ENCODE measurements around the gene CFL1. TPM values are rescaled to one million over a fixed set of nuclear protein-coding genes. Genes with fewer than 3 reads are reported as not detected.
A peak's percentile ranks its signal among the peaks of the same experiment; 100 is the strongest.

The CFL1 gene
- total and polyA plus RNA-seq, 2 of the 4 experiments (the other 2 are of a cell fraction) = 960 to 2,231 TPM

- Histone ChIP-seq H3K27me3 (ENCODE audit: control insufficient read depth, insufficient read depth, low read length) (no peaks in the 10 kb centered on the region), H2BK20ac (ENCODE audit: low read depth, low read length) (peak within 1 kb of the TSS; percentile 67), H2AK9ac (replicated peaks; ENCODE audit: low read depth, low read length, poor library complexity) (peak within 1 kb of the TSS; percentile 100), H3K4me1 (ENCODE audit: control insufficient read depth, insufficient read depth, low read length) (peaks cover 11% of the 10 kb centered on the region), H3K27ac (ENCODE audit: insufficient read depth, low read length) (peak within 1 kb of the TSS; percentile 97), H4K8ac (ENCODE audit: low read depth in 2 of 2, low read length in 2 of 2) (peak within 1 kb of the TSS; percentile 99), H3K4me2 (ENCODE audit: low read depth, low read length) (peak within 1 kb of the TSS; percentile 89), H3K79me1 (ENCODE audit: low read depth in 1 of 2, low read length in 2 of 2) (peaks cover 6 to 72% of the 10 kb centered on the region in 2 experiments; a peak in 3 of 4 replicates), H3K4me3 (ENCODE audit: insufficient read depth, low read depth, low read length) (peak within 1 kb of the TSS; percentile 95), H3K36me3 (ENCODE audit: control insufficient read depth, insufficient read depth, low read length) (peaks cover 52% of the 10 kb centered on the region), H2BK15ac (ENCODE audit: low read depth, low read length) (peak within 1 kb of the TSS; percentile 93; the same call in 2 of the 3 replicates), H3K14ac (replicated peaks; ENCODE audit: low read depth, low read length) (peak within 1 kb of the TSS; percentile 99), H4K20me1 (ENCODE audit: insufficient read depth, low read length) (peaks cover 39% of the 10 kb centered on the region), H2AK5ac (ENCODE audit: low read depth, low read length) (peak within 1 kb of the TSS; percentile 97), H3K56ac (ENCODE audit: extremely low read depth, insufficient read depth, low read length) (peak within 1 kb of the TSS; percentile 99), H4K91ac (ENCODE audit: insufficient read depth, low read depth, low read length) (peak within 1 kb of the TSS; percentile 98), H3K9me3 (ENCODE audit: control insufficient read depth, insufficient read depth, low read length) (no peaks in the 10 kb centered on the region), H2AFZ (replicated peaks; ENCODE audit: low read length, poor library complexity) (peak within 1 kb of the TSS; percentile 93), H2BK5ac (ENCODE audit: low read depth, low read length, poor library complexity, severe bottlenecking) (peak within 1 kb of the TSS; percentile 90), H3K23ac (ENCODE audit: low read depth, low read length) (peak within 1 kb of the TSS; percentile 98), H2BK120ac (ENCODE audit: low read depth, low read length) (peak within 1 kb of the TSS; percentile 93), H4K5ac (ENCODE audit: low read depth, low read length) (peak within 1 kb of the TSS; percentile 74), H3K18ac (ENCODE audit: low read depth, low read length) (peak within 1 kb of the TSS; percentile 80), H3K9ac (ENCODE audit: low read depth, low read length) (peak within 1 kb of the TSS; percentile 96), H3K9me1 (ENCODE audit: insufficient read depth, low read length) (peaks cover 12% of the 10 kb centered on the region), H3K4ac (ENCODE audit: low read depth, low read length) (peak within 1 kb of the TSS; percentile 99)
- CTCF ChIA-PET = interaction anchor here (0.6 to 2.4 kb wide), 9 partner anchors 9 to 194 kb away, joined by 3 to 14 read pairs (median 5); partner anchors contain the start of gene FIBP
- TF ChIP-seq CHD1 (IDR thresholded peaks at IDR 0.05; ENCODE audit: low read depth, low read length) (no peak), POLR2A (IDR thresholded peaks at IDR 0.05; ENCODE audit: low read depth, low read length) (peak; percentile 62; the same call in 1 of the 2 replicates), MAZ (IDR thresholded peaks at IDR 0.05; ENCODE audit: borderline replicate concordance, low read depth, low read length) (peak; percentile 93), MXI1 (IDR thresholded peaks at IDR 0.05; ENCODE audit: borderline replicate concordance, low read depth, low read length) (peak; percentile 18; the same call in 1 of the 2 replicates), CTCF (conservative IDR thresholded peaks at IDR 0.05; ENCODE audit: low read depth, low read length) (peak; percentile 91), FOS (IDR thresholded peaks at IDR 0.05; ENCODE audit: low read depth, low read length) (no peak), NFE2L2 (IDR thresholded peaks at IDR 0.05; ENCODE audit: low read depth, low read length) (no peak), RAD21 (IDR thresholded peaks at IDR 0.05; ENCODE audit: low read length) (no peak)
- POLR2A ChIA-PET (ENCODE audit: unreplicated experiment) = interaction anchor here (0.6 to 1.3 kb wide), 6 partner anchors 10 to 30 kb away, joined by 3 to 7 read pairs (median 4); partner anchors contain the start of gene CCDC85B
- in situ Hi-C loops (cut with MboI; ENCODE audit: low sequenced_read_pairs) (no loop called here), dilution Hi-C loops (cut with HindIII; ENCODE audit: low sequenced_read_pairs, unreplicated experiment) (no loop called here), intact Hi-C loops (cut with micrococcal nuclease) (no loop called here)
- 0% methylated on average over 33 of the region's 78 CpGs; no CpG with 5 or more reads in 1 of the 2 experiments for WGBS, 2 experiments (ENCODE audit: extremely low coverage in 2 of 2, insufficient read length in 1 of 2)
- DNase-seq (peak; percentile 97), ATAC-seq (ENCODE audit: low read depth) (peak; percentile 30)
- TSS peak; percentile 24 for BruUV-seq (replicated peaks)
Observed at GRCh38 chr11:65860278-65861164, 2.5 kb upstream of the CFL1 start, which contains the start of gene MUS81. Gene MUS81, plus strand, starts transcription at chr11:65860433. Its CDS starts 321 bp downstream, at chr11:65860754.
